Lower leg skin (tissue), 3 donors: Measurements from ENCODE around the gene PILRA.

Experiments
- CTCF ChIP-seq, 3 donors: fragments of 450-650 bp; IDR thresholded peaks; one replicate each; pipeline ENCODE4 v1.5.1; 2016; ENCODE audit warnings: antibody characterized with exemption in 3 of 3, mild to moderate bottlenecking in 3 of 3, moderate library complexity in 2 of 3
- POLR2A ChIP-seq, 2 donors: fragments of 450-650 bp; IDR thresholded peaks; one replicate each; pipeline ENCODE4 v1.6.1; 2016 to 2017; ENCODE audit warnings: antibody characterized with exemption in 2 of 2, mild to moderate bottlenecking in 1 of 2, moderate library complexity in 1 of 2

DNA sequence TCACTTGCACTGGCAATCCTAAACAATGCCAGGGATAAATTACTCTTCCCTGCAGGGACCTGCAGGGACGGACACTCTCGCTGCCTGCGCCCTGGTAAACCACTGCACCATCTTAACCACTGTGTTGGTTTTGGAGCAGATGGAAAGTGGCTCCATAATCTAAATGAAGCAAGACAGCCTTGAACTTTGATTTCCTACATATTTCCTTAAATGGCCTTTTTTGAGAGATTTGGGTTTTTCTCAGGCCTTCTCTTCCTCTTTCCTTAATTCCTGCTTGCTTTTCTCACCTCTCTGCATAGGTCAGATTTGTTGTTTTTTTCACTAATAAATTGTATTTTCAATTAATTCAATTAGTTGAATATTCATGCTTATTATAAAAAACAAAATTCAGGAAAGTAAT lies 2.8 kb downstream of the PILRA start:
- TF ChIP-seq POLR2A (IDR thresholded peaks at IDR 0.05) (no peak), CTCF (IDR thresholded peaks at IDR 0.05) (no peak)
